Endometrial microvascular endothelial cells (primary cell): ENCODE measurements around the gene FBXL14. TPM values are rescaled to one million over a fixed set of nuclear protein-coding genes. Genes with fewer than 3 reads are reported as not detected.

ENCODE experiments used
- in situ Hi-C: cut with HindIII; loops from 2 replicates; pipeline ENCODE4 v1.10.0; 2017; ENCODE audit warnings: low sequenced_read_pairs, low pct_unique_long_range_greater_than_20kb; ENCODE audit errors: inconsistent ontology term
- total RNA-seq: library from RNA; depleted of rRNA; stranded (reverse); fragments of >200 nt; gene quantifications from one replicate; pipeline ENCODE4 v1.2.3, GENCODE V29; 2015; ENCODE audit errors: inconsistent ontology term

FBXL14 gene
- total RNA-seq, 1 donor from 2014 or later = 8.6 TPM

DNA sequence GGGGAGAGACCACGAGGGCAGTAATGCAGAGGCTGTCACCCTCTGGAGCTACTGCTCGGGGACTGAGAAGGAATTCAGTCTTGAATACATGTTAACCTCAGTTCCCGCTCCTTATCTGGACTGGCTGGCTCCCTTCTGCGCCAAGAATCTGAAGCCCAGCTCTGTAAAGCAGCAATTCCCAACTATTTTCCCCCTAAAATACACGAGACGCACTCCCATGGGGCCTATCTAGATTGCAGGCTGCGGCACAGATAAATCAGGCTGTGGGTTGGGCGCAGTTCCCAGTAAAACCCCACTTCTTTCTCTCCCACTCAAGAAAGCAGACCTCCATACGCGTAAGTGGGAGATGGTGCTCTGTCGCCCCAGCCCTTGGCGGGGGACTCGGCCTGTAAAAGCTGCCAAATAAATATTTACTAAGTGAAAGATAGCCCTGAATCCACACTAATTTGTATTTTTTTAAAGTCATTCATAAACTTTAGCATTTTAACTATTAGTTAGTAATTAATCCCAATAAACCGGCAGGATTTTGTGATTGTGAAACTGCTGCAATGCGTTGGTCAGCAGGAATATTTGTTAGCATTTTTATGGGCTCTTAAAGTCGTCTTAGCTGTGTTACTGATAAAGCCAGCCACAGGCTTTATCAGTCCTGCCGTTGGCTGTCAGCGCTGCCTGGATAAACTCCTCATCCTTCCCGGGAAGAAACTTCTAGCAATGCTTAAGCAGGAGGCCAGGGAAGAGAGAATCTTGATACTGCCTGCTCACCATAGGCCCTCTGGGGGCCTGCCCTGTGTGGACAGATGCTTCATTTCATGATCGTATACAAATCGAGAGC lies 17.8 kb downstream of the FBXL14 start:
- in situ Hi-C loops = no loop called here

DNA sequence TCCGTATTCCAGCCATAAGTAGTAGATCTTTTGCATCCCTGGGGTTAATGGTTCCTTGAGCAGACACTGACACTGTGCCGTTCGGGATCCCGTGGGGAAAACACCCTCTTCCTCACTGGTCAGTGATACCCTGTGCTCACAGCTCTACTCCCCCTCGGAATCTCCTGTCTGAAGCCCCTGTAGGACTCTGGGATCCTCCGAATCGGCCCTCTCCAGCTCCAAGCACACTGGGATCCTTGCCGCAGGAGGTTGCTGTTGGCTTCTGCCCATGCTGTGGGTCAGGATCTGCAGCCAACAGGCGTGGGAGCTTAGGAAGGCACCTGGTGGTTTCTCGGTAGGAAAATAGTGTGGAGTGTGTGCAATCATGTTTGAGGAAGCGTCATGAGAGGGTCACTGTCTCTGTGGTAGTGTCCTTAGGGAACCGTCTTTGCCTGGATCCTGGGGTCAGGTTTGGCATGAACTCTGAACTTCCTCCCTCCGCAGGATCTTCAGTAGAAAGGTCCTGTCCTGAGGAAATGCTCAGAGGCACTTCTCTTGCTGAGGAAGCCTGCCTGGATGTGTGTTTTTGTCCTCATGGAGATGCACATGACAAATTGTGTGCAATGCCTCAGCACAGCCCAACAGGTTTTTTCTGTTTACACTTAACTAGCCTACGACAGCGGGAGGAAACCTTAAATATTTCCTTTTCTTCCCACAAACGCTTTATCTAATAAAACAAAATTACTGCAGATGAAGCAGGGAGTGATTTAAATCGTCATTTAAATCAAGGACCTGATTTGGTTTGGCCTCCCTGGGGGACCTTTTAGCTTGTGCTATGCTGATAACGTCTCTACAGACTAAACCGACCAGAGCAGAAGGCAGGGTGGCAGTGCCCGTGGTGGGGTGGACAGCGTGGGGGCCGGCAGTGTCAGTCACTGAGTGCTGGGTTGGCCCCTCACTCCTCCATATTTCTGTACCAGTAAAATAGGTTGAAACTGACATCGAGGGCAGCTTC lies 18.7 kb downstream of the FBXL14 start:
- in situ Hi-C loops = no loop called here

DNA sequence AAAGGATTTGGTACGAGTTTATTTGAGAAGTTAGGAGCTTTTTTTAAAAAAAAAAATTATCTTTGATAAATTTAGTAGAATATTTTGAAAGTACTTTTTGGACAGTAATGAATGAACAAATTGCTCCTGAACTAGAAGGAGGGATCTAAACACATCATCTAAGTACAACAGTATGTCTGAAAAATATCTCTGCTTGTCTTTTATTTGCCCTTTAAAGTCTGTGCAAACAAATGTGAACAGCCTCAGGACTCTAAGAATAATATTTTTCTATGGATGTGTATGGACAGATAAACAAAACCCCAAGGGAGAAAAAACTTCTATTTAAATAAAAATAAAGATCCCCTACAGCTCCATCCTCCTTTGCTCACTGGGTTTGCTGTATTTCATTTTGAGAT lies 19.5 kb downstream of the FBXL14 start:
- in situ Hi-C loops = loop anchor here (25.0 kb wide), 1 partner anchor 463 kb away; no protein-coding TSS in a partner anchor

DNA sequence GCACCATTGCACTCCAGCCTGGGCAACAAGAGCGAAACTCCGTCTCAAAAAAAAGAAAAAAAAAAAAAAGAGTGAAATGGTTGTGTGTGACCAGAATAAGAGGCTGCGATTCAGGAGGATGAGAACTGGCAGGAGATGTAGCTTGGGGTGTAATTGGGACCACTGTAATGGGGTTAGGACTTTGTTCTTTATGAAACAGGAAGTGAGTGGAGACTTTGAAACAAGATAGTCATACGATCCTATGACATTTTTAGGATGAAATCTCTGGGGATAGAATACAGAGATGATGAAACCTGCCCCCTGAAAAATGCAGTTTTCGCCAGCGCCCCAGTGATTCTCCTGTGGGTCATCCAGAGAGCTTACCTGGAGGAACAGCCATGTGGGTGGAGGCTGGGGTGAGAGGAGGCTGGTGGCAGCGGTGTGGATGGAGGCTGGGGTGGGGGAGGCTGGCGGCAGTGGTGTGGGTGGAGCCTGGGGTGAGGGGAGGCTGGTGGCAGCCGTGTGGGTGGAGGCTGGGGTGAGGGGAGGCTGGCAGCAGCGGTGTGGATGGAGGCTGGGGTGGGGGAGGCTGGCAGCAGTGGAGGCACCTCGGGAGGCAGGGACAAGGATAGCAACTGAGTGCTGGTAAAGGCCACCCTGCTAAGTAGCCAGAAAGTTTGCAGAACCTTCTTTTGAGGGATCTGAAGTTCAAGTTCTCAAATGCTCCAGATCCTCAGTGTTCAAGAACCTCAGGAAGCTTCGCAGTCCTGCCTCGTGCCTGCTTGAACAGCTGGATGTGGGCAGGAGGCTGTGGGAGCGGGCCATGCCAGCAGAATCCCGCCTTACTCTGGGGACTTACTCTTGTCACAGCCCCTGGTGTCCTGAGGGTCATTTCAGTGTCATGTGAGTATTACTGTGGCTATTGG lies 20.2 kb downstream of the FBXL14 start:
- in situ Hi-C loops = loop anchor here (25.0 kb wide), 1 partner anchor 462 kb away; no protein-coding TSS in a partner anchor

DNA sequence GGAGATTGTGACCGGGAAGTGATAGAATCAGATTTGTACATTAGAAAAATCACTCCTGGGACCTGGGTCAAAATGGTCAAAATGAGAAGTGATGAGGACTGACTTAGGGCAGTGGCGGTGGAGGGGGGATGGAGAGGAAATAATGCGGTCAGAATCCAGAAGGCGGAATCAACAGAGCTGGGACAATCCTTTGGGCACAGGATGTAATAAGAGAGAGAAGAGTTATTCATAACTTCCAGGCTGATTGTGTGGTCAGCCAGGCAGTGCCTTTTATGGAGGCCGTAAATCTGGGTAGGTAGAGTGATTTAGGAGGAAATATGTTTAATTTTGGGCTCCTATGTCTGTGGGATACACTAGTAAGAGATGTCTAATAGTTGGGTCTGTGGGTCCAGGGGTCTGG lies 21.6 kb downstream of the FBXL14 start:
- in situ Hi-C loops = loop anchor here (25.0 kb wide), 1 partner anchor 460 kb away; no protein-coding TSS in a partner anchor

DNA sequence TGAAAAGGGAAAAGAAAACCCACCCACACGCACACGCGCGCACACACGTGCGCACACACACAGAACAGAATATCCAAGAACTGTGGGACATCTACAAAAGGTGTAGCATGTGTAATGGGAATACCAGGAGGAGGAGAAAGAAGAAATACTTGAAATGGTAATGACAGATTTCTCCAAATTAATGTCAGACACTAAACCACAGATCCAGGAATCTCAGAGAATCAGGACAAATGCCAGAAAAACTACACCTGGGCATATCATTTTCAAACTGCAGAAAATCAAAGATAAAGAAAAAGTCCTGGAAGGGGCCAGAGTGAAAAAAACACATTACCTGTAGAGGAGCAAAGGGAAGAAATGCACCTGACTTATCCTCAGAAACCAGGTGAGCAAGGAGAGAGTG lies 26.5 kb downstream of the FBXL14 start:
- in situ Hi-C loops = loop anchor here (25.0 kb wide), 1 partner anchor 456 kb away; no protein-coding TSS in a partner anchor

DNA sequence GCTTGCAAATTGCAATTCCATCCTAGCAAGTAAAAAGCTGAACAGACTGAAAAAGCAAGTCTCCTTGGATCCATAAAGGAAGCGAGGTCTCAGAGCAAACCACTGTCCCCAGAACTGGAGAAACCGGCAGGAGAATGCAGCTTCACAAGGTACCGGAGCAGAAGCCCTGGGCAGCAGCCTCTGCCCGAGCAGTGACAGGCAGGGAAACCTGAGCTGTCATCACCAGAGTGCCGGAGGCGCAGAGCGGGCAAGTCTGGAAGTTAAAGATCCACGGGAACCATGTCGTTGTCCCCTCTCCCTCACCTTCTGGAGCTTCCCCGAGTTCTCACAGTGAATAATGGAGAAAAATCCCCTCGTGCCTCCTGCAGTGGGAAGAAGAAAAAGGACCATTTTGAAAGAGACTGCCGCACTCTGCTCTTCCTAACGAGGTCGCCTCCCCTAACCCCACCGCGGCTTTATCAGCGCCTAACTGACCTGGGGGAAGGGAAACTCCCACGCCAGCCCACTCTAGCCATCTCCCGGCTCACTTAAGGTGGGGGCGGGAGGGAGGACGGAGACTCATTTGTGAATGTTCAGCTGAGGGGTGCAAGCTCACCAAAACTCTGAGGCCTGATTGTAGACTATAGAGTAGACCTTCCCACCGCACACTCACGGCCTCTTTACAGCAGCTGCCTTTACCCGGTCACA lies 27.8 kb downstream of the FBXL14 start:
- in situ Hi-C loops = loop anchor here (25.0 kb wide), 1 partner anchor 454 kb away; no protein-coding TSS in a partner anchor

DNA sequence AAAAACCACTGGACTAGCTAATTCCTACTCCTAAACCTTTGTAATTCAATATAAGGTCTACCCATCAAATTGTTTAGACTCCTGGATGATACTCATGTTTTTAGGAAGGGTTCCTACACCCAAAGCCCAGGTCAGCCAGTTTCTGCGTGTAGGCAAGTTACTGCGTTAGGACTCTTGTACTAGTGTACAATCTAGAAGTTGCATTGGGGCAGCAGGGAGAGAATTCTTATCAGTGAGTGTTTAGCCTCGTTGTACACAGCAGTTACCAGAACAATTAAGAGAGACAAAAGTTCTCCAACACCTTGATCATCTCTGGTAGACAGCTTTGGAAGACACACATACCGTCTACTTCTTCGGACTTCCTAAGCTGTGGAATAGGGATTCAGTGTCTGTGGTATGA lies 29.2 kb downstream of the FBXL14 start:
- in situ Hi-C loops = loop anchor here (25.0 kb wide), 1 partner anchor 453 kb away; no protein-coding TSS in a partner anchor

DNA sequence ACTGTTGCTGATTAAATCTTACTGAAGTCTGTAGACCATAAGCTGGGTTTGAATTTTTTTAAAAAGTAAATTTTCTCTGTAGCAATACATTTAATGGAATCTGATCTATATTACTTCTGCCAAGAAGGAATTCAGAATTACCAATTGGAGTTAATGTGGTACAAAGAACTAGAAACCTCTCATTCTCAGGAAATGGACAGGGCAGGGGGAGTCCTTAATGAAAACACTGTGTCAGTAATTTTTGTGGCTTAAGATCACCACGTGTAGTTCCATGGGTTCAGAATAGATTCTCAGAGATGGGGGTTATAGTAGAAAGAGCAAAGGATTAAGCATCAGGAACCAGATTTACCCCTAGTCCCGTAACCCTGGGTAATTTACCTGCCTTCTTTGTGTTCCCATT lies 30.3 kb downstream of the FBXL14 start:
- in situ Hi-C loops = loop anchor here (25.0 kb wide), 1 partner anchor 452 kb away; no protein-coding TSS in a partner anchor

DNA sequence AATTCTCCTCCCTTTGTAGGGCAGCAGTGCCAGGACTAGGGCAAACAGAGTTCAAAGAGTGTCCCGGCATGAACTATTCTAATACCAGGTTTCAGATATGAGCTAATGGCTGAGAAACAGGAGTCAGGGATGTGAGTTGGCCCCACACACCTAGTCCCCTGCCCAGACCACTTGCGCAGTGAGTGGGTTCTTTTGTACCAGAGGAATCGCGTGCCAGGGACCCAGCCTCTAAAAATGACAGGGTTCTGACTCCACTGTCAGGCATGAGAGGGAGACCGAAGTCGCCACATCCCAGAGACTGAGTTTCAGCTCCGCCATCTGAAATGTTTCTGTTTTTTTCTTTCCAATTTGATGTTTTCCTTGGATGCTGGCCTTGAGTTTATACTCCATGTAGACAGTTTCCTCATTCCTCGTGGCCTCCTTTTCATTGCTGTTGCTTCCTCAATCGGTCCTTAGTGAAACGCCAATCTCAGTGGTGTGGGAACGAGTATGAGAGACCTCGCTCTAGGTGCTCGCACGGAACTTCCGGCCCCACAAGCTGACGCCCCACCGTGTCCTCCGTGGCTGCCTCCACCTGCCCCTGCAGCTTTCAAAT lies 31.5 kb downstream of the FBXL14 start:
- in situ Hi-C loops = loop anchor here (25.0 kb wide), 1 partner anchor 451 kb away; no protein-coding TSS in a partner anchor

DNA sequence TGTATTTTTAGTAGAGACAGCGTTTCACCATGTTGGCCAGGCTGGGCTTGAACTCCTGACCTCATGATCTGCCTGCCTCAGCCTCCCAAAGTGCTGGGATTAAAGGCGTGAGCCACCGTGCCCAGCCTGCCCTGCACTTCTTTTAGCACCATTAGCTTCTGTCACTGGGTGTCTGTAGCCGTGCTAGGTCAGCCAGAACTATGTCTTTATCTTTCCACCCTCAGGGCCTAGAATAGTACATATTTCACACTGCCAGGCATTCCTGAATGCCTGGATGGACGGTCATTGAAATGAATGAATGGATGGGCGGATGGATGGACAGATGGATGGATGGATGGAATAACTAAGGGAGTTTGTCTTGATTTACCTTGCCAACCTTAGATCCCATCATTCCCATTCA lies 33.7 kb downstream of the FBXL14 start:
- in situ Hi-C loops = loop anchor here (25.0 kb wide), 1 partner anchor 448 kb away; no protein-coding TSS in a partner anchor

DNA sequence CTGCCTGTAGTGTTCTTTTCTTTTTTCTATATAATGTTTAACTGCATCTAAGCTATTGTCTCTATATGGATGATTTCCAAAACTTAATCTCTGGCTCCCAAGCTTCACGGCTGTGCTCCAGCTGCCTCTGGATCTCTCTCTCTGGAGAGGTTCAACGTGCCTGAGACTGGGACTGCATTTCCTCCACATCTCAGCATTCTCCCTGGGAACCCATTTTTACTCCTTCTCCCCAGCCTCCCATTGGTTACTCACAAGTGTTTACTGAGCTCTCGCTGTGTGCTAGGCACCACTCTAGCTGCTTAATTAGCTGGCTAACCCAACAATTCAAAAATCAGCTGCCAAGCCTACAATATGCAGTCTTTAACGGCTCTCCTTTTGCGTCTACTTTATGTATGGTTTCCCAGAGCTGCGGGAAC lies 34.7 kb downstream of the FBXL14 start:
- in situ Hi-C loops = loop anchor here (25.0 kb wide), 1 partner anchor 447 kb away; no protein-coding TSS in a partner anchor

DNA sequence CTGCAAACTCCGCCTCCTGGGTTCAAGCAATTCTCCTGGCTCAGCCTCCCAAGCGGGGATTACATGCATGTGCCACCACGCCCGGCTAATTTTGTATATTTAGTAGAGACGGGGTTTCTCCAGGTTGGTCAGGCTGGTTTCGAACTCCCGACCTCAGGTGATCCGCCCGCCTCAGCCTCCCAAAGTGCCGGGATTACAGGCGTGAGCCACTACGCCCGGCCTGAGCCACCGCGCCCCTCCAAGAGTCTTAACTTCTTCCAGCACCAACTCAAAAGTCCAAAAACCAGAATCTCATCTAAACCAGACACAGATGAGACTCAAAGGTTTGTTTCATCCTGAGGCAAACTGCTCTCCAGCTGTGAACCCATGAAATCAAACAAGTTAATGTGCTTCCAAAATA lies 36.3 kb downstream of the FBXL14 start:
- in situ Hi-C loops = loop anchor here (25.0 kb wide), 1 partner anchor 446 kb away; no protein-coding TSS in a partner anchor

DNA sequence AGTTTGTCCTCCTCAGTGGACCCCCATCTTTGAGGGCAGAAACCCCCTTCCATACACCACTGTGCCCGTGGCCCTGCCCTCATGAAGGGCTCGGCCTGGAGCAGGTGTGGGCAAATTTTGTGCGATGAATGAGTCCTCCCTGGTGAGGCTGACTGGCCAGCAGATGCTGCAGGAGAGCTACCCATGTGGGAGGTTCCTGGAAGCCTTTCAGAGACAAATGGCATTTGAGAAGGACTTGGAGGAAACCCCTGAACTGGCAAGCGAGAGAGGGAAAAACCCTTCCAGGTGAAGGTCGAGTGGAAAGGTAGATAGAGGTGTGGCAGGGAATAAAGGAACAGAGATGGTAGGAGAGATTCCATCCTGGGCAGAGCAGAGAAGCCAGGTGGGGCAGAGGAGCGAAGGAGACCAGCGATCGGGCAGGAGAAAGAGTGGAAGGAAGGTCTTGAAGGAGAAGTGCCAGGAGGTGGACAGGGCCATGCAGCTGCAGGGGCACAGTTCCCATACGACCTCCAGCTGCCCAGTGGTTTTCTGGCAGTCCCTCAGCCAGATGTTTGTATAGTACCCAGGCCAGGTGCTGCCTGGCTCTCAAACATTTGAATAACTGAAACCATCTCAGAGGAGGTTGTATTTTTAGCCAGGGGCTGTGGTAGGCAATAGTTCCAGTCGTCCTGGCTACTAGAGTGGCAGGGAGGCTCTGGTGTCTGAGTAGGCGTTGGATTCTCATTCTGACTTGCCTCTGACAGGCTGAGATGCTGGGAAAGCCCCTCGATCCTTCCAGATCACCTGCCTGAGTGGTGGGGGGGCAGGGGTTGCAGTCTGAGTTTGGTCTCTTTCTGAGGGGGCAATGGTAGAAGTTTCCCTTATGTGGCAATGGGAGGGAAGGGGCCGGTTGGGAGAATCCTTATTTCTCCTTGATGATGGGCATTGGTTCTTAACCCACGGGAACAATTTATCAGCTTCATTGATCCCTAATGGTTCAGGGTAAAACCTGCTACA lies 40.1 kb downstream of the FBXL14 start:
- in situ Hi-C loops = loop anchor here (25.0 kb wide), 1 partner anchor 442 kb away; no protein-coding TSS in a partner anchor

DNA sequence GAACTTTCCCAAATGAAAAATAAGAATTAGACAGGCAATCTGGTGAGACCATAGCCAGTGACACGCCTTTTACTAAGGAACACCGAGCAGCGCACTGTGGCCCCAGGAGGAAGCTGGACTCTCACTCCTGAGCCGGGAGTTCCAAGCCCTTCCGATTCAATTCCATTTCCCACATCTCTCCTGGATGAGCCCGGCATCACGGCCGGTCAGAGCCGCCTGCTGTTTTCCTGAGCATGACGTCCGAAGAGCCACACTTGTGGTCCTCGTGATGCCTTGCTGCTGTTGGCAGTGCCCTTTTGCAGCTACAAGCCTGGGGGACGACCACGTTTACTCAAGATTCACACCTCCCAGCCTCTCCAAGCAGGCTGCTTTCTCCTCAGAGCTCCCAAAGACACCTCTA lies 40.8 kb downstream of the FBXL14 start:
- in situ Hi-C loops = loop anchor here (25.0 kb wide), 1 partner anchor 441 kb away; no protein-coding TSS in a partner anchor
